ENCODE results near the gene ATXN1L.

DNA sequence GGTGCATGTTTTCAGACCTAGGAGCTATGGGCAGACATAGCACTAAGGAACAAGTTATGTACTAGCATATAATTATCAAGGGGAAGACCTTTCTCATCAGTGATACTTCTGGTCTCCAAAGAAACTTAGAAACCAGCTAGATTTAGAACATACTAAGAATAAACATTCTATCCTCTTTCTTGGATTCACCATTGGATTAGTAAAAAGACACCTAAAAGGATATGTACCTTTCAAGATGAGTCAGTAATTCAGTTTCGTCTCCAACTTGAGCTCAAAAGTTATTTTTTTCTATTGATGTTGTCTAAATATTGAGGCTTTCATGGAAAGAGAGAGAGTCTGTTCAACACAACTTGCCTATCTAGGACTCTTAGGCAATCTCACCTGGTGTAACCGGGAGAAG, 25.0 kb downstream of the ATXN1L start:
- TF ChIP-seq, protein P1, sequence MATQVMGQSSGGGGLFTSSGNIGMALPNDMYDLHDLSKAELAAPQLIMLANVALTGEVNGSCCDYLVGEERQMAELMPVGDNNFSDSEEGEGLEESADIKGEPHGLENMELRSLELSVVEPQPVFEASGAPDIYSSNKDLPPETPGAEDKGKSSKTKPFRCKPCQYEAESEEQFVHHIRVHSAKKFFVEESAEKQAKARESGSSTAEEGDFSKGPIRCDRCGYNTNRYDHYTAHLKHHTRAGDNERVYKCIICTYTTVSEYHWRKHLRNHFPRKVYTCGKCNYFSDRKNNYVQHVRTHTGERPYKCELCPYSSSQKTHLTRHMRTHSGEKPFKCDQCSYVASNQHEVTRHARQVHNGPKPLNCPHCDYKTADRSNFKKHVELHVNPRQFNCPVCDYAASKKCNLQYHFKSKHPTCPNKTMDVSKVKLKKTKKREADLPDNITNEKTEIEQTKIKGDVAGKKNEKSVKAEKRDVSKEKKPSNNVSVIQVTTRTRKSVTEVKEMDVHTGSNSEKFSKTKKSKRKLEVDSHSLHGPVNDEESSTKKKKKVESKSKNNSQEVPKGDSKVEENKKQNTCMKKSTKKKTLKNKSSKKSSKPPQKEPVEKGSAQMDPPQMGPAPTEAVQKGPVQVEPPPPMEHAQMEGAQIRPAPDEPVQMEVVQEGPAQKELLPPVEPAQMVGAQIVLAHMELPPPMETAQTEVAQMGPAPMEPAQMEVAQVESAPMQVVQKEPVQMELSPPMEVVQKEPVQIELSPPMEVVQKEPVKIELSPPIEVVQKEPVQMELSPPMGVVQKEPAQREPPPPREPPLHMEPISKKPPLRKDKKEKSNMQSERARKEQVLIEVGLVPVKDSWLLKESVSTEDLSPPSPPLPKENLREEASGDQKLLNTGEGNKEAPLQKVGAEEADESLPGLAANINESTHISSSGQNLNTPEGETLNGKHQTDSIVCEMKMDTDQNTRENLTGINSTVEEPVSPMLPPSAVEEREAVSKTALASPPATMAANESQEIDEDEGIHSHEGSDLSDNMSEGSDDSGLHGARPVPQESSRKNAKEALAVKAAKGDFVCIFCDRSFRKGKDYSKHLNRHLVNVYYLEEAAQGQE (IDR thresholded peaks at IDR 0.05; ENCODE audit: insufficient read depth in 1 of 2, low read depth in 2 of 2, low read length in 2 of 2), result no peak
- TF ChIP-seq SIN3A (IDR thresholded peaks at IDR 0.05; ENCODE audit: borderline replicate concordance, insufficient read depth, low read length) (no peak), POLR2AphosphoS5 (IDR thresholded peaks at IDR 0.05; ENCODE audit: low read depth, low read length) (no peak), FOXP2 (optimal IDR thresholded peaks at IDR 0.05; ENCODE audit: borderline replicate concordance, extremely low read depth, extremely low read length, insufficient read depth) (no peak)

All from PFSK-1 (cell line).